ENCODE measurements around the gene NSUN5. TPM values are rescaled to one million over a fixed set of nuclear protein-coding genes. Genes with fewer than 3 reads are reported as not detected.

Gene NSUN5
- total and polyA plus RNA-seq, 2 donors (not counting 3 experiments of a cell fraction or from before 2014, with no cell fraction given): 4.1 to 6.8 TPM

- H2AFZ ChIP-seq (ENCODE audit: low read depth, low read length): no peak overlapping the region
- TF ChIP-seq POLR2AphosphoS5 (IDR thresholded peaks at IDR 0.05; ENCODE audit: insufficient read depth, low read depth, low read length) (no peak), POLR2A (IDR thresholded peaks at IDR 0.05; ENCODE audit: low read depth, low read length) (no peak), EZH2 (IDR thresholded peaks at IDR 0.05; ENCODE audit: borderline replicate concordance, low read depth, low read length, severe bottlenecking) (no peak), GATA2 (IDR thresholded peaks at IDR 0.05; ENCODE audit: insufficient read depth, insufficient read length, low read depth, low read length) (no peak), MYC (IDR thresholded peaks at IDR 0.05; ENCODE audit: low read depth, low read length) (no peak), FOS (IDR thresholded peaks at IDR 0.05; ENCODE audit: borderline replicate concordance, insufficient read depth, low read length) (no peak), JUN (IDR thresholded peaks at IDR 0.05; ENCODE audit: borderline replicate concordance, insufficient read depth, insufficient read length, low read depth) (peak; percentile 31)
- TF ChIP-seq, protein P1, sequence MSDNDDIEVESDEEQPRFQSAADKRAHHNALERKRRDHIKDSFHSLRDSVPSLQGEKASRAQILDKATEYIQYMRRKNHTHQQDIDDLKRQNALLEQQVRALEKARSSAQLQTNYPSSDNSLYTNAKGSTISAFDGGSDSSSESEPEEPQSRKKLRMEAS (IDR thresholded peaks at IDR 0.05; ENCODE audit: insufficient read depth, insufficient read length): peak; percentile 45
- TF ChIP-seq, protein P2, sequence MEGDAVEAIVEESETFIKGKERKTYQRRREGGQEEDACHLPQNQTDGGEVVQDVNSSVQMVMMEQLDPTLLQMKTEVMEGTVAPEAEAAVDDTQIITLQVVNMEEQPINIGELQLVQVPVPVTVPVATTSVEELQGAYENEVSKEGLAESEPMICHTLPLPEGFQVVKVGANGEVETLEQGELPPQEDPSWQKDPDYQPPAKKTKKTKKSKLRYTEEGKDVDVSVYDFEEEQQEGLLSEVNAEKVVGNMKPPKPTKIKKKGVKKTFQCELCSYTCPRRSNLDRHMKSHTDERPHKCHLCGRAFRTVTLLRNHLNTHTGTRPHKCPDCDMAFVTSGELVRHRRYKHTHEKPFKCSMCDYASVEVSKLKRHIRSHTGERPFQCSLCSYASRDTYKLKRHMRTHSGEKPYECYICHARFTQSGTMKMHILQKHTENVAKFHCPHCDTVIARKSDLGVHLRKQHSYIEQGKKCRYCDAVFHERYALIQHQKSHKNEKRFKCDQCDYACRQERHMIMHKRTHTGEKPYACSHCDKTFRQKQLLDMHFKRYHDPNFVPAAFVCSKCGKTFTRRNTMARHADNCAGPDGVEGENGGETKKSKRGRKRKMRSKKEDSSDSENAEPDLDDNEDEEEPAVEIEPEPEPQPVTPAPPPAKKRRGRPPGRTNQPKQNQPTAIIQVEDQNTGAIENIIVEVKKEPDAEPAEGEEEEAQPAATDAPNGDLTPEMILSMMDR (IDR thresholded peaks at IDR 0.05; ENCODE audit: extremely low read depth in 1 of 2, insufficient read depth in 1 of 2, low read depth in 1 of 2, low read length in 2 of 2): no peak
Measured at GRCh38 chr7:73341877-73342276, 33.3 kb upstream of the NSUN5 start.

More at GRCh38 chr7:73341877-73342276, 33.3 kb upstream of the NSUN5 start:
- intact Hi-C loops (cut with micrococcal nuclease) (loop anchor here (5.0 kb wide), 1 partner anchor 110 kb away; no protein-coding TSS in a partner anchor), dilution Hi-C loops (cut with MboI; ENCODE audit: extremely low pct_ligation_motif_present, low sequenced_read_pairs) (no loop called here)
- ChIA-PET POLR2A (interaction anchor here (1.8 kb wide), 1 partner anchor 12 kb away, joined by 4 read pairs; no protein-coding TSS in a partner anchor), CTCF (interaction anchor here (0.6 to 5.0 kb wide), 14 partner anchors 9 to 113 kb away, joined by 3 to 71 read pairs (median 4); no protein-coding TSS in a partner anchor)
- Histone ChIP-seq H3K4me1 (ENCODE audit: control insufficient read depth, extremely low read depth, insufficient read depth, low read length) (no peaks in the 10 kb centered on the region), H3K9me3 (replicated peaks; ENCODE audit: control insufficient read depth, insufficient read depth, low read length) (no peaks in the 10 kb centered on the region), H3K79me2 (ENCODE audit: control insufficient read depth, insufficient read depth, low read length) (no peaks in the 10 kb centered on the region), H4K20me1 (replicated peaks; ENCODE audit: control insufficient read depth, extremely low read depth, insufficient read depth, low read length) (no peaks in the 10 kb centered on the region), H3K9me1 (replicated peaks; ENCODE audit: control insufficient read depth, extremely low read depth, insufficient read depth, low read length) (no peaks in the 10 kb centered on the region), H3K4me3 (replicated peaks in 1 of 3; ENCODE audit: insufficient read depth in 1 of 3, low read depth in 1 of 3, low read length in 3 of 3) (no peak overlapping the region), H3K36me3 (ENCODE audit: control insufficient read depth in 2 of 2, extremely low read depth in 1 of 2, insufficient read depth in 2 of 2, low read length in 2 of 2) (no peaks in the 10 kb centered on the region), H3K4me2 (ENCODE audit: insufficient read depth, low read length) (no peak overlapping the region), H3K27ac (ENCODE audit: insufficient read depth, low read depth, low read length) (no peak overlapping the region), H3K27me3 (ENCODE audit: control insufficient read depth in 2 of 2, insufficient read depth in 2 of 2, low read length in 2 of 2) (peaks cover 1 to 2% of the 10 kb centered on the region in 2 experiments), H3K9ac (replicated peaks; ENCODE audit: extremely low read depth, insufficient read depth, low read length) (no peak overlapping the region)
- peak; percentile 35 for FAIRE-seq
- BruUV-seq (replicated peaks): no TSS peak
- peak; percentile 21 for DNase-seq (ENCODE audit: low read depth, low spot score)
